OCI-M2 (cell line): ENCODE data around the gene F11.
"Not testable (repeated sequence)": the region's sequence is repeated elsewhere in the genome, so short reads cannot be mapped to it uniquely, and the experiment has no call there.

Experiments used
- DNase-seq: peaks from one replicate; lab custom pipeline; 2025; ENCODE audit not compliant: unreplicated experiment; lab: John Stamatoyannopoulos, UW

F11 gene

GRCh38 chr4:186265683-186266652 is at the start of gene F11:
F11 (plus strand) TSS chr4:186266189; CDS start chr4:186267137, 948 bp downstream.
- no peak for DNase-seq

GRCh38 chr4:186216465-186217024 is 49.4 kb upstream of the F11 start:
- DNase-seq: no peak

- DNase-seq: no peak
Measured at GRCh38 chr4:186217733-186218293, 48.2 kb upstream of the F11 start.

GRCh38 chr4:186221624-186222023 is 44.4 kb upstream of the F11 start:
- DNase-seq: no peak

GRCh38 chr4:186225848-186226247 is 40.1 kb upstream of the F11 start:
- no peak for DNase-seq

- no peak for DNase-seq
Measured at GRCh38 chr4:186226521-186227189, 39.3 kb upstream of the F11 start.

- no peak for DNase-seq
Measured at GRCh38 chr4:186227221-186227620, 38.8 kb upstream of the F11 start, which contains the start of gene KLKB1. KLKB1 (plus strand) TSS chr4:186227507; CDS start chr4:186228196, 689 bp downstream.

- DNase-seq: no peak
Measured at GRCh38 chr4:186227744-186228513, 38.1 kb upstream of the F11 start.

GRCh38 chr4:186228514-186228894 is 37.5 kb upstream of the F11 start:
- DNase-seq: no peak

- DNase-seq: no peak
Measured at GRCh38 chr4:186234367-186234766, 31.6 kb upstream of the F11 start.

GRCh38 chr4:186236126-186236525 is 29.9 kb upstream of the F11 start:
- DNase-seq: no peak

GRCh38 chr4:186240452-186240847 is 25.5 kb upstream of the F11 start:
- no peak for DNase-seq

GRCh38 chr4:186240848-186241491 is 25.0 kb upstream of the F11 start:
- DNase-seq: no peak

GRCh38 chr4:186241616-186242015 is 24.4 kb upstream of the F11 start:
- no peak for DNase-seq

- not testable (repeated sequence) for DNase-seq
Measured at GRCh38 chr4:186242031-186242430, 24.0 kb upstream of the F11 start.

- DNase-seq: no peak
Measured at GRCh38 chr4:186243331-186243730, 22.7 kb upstream of the F11 start.

GRCh38 chr4:186244835-186245234 is 21.2 kb upstream of the F11 start:
- DNase-seq: no peak

GRCh38 chr4:186247062-186247752 is 18.8 kb upstream of the F11 start:
- not testable (repeated sequence) for DNase-seq

- DNase-seq: no peak
Measured at GRCh38 chr4:186248643-186249042, 17.3 kb upstream of the F11 start.
